Gastroesophageal sphincter (tissue), 4 donors: ENCODE measurements around the gene CNTRL. TPM values are rescaled to one million over a fixed set of nuclear protein-coding genes. Genes with fewer than 3 reads are reported as not detected.
A peak's percentile ranks its signal among the peaks of the same experiment; 100 is the strongest.

ENCODE experiments used
- ATAC-seq: fragments of 150-250 bp; one replicate; pipeline ENCODE4 v1.9.1; 2016; ENCODE audit warnings: mild to moderate bottlenecking, moderate library complexity
- H3K27ac ChIP-seq, 4 donors: fragments of 200-600 bp; sonication (generic) in 3 of 4; 1 replicate in 3 of 4; 2 replicates in 1 of 4; pipeline ENCODE4 v1.5.1; 2016 to 2019
- H3K27me3 ChIP-seq: fragments of 200-600 bp; sonication (generic); one replicate; pipeline ENCODE4 v1.5.1; 2019
- H3K36me3 ChIP-seq, 2 donors: fragments of 200-600 bp; sonication (generic); one replicate each; pipeline ENCODE4 v1.5.1; 2019; ENCODE audit warnings: control low read depth in 1 of 2
- H3K4me1 ChIP-seq, 3 donors: fragments of 200-600 bp; sonication (generic); 1 replicate in 2 of 3; 2 replicates in 1 of 3; pipeline ENCODE4 v1.5.1; 2016 to 2019; ENCODE audit warnings: control low read depth in 2 of 3
- H3K4me3 ChIP-seq, 2 donors: fragments of 200-600 bp; sonication (generic); one replicate each; pipeline ENCODE4 v1.5.1; 2019; ENCODE audit warnings: mild to moderate bottlenecking in 1 of 2, moderate library complexity in 1 of 2
- H3K9me3 ChIP-seq, 3 donors: fragments of 200-600 bp; sonication (generic); one replicate each; pipeline ENCODE4 v1.5.1; 2017 to 2019; ENCODE audit warnings: control low read depth in 2 of 3
- CTCF ChIP-seq, 4 experiments: fragments of 200-600 bp in 2 of 4; fragments of 450-650 bp in 2 of 4; sonication (generic) in 1 of 4; IDR thresholded peaks; one replicate each; pipeline ENCODE4 v1.5.1; 2017 to 2019; ENCODE audit warnings: antibody characterized with exemption in 4 of 4, mild to moderate bottlenecking in 2 of 4, moderate library complexity in 2 of 4
- EP300 ChIP-seq: sonication (generic); formaldehyde crosslinking; IDR thresholded peaks from one replicate; pipeline ENCODE4 v1.6.1; 2017; ENCODE audit warnings: antibody characterized with exemption, mild to moderate bottlenecking
- POLR2A ChIP-seq, 2 donors: fragments of 450-650 bp; IDR thresholded peaks; one replicate each; pipeline ENCODE4 v1.6.1; 2017; ENCODE audit warnings: antibody characterized with exemption in 2 of 2, mild to moderate bottlenecking in 2 of 2, moderate library complexity in 1 of 2
- POLR2AphosphoS5 ChIP-seq: sonication (generic); formaldehyde crosslinking; IDR thresholded peaks from one replicate; pipeline ENCODE4 v1.6.1; 2017; ENCODE audit warnings: antibody characterized with exemption
- WGBS, 2 donors: methylation state at CpG; one replicate each; pipeline ENCODE4 v1.1.5; 2018; ENCODE audit warnings: low coverage in 1 of 2; 5-methylcytosine and 5-hydroxymethylcytosine counted together
- total RNA-seq, 4 donors: library from RNA; depleted of rRNA; stranded (reverse); fragments of >200 nt; gene quantifications; one replicate each; pipeline ENCODE4 v1.1.0, GENCODE V29; 2016

Gene CNTRL
- total RNA-seq, 4 donors from 2014 or later: 7.3 to 18.7 (median 16.9) TPM

DNA sequence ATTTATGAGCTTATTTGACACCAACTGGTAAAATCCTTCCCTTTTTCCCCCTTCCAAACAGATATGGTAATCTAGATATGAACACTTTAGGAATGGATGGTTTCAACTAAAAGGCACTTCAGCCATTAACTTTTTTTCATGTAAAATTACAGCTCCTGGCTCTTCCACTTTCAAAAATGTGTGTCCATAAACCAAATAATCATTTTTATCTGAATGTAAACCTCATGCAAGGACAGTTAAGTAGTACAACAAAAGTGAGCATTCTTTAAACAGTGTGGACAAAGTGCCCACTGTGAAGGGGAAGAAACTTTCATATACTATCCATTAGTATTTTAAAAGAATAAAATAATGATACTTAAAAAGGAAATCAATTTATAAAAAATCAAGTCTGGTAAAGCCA, 109.7 kb downstream of the CNTRL start:
- Histone ChIP-seq H3K36me3 (peaks cover 0 to 38% of the 10 kb centered on the region in 2 donors), H3K27ac (no peak overlapping the region), H3K27me3 (no peaks in the 10 kb centered on the region), H3K4me1 (peaks cover 0 to 69% (median 13%) of the 10 kb centered on the region in 3 donors), H3K9me3 (no peaks in the 10 kb centered on the region), H3K4me3 (no peak overlapping the region)
- TF ChIP-seq POLR2A (IDR thresholded peaks at IDR 0.05) (no peak), EP300 (no peak), CTCF (IDR thresholded peaks at IDR 0.05) (no peak), POLR2AphosphoS5 (no peak)
- no peak for ATAC-seq

DNA sequence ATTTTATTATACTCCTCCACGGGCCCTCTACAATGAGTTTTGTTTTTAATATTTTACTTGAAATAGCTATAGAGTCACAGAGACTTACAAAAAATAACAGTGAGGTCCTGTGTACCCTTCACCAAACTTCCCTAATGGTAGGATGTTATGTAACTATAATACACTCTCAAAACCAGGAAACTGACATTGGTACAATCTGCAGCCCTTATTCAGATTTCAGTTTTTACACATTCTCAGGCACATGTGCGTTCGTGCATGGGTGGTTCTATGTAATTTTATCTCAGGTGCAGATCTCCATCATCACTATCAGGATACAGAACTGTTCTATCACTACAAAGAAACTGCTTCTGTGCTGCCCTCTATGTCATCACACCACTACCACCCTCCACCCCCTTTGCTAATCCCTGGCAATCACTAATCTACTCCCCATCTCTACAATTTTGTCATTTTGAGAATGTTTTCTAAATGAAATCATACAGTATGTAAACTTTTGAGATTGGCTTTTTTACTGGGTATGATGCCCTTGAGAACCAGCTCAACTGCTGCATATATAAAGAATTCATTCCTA, 110.5 kb downstream of the CNTRL start:
- Histone ChIP-seq H3K9me3 (no peaks in the 10 kb centered on the region), H3K4me3 (no peak overlapping the region), H3K4me1 (peaks cover 0 to 69% (median 13%) of the 10 kb centered on the region in 3 donors), H3K27me3 (no peaks in the 10 kb centered on the region), H3K27ac (no peak overlapping the region), H3K36me3 (peaks cover 0 to 31% of the 10 kb centered on the region in 2 donors)
- TF ChIP-seq POLR2AphosphoS5: no peak
- no peak for TF ChIP-seq POLR2A (IDR thresholded peaks at IDR 0.05)
- no peak for TF ChIP-seq EP300
- no peak for TF ChIP-seq CTCF (IDR thresholded peaks at IDR 0.05)
- 71 to 92% methylated on average over 3 of the region's 3 CpGs for WGBS, 2 donors
- ATAC-seq: no peak

DNA sequence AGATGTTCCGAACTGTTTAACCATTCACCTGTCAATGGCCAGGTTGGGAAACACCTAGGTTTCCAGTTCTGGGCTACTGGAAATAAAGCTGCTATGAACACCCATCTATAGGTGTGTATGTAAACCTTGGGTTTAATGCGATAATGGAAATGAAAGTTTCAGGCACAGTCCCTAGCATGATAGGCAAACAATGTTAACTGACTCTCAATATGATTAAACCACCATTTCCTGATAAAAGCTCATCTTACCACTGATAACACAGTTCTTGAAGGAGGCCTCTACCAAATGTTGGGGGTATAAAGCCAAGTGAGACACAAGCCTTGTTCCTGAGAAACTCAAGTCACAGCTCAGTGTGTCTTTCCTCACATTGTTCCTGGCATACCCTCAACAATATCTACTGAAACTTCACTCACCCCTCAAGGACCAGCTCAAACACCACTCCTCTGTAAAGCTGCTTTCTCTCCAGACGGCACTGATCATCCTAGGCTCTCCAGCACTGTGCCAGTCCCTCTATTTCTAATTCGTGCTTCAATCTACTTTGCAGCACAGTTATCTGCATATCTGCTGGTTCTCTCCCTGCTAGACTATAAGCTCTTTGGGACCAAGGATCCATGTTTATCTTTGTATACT, 111.1 kb downstream of the CNTRL start:
- ATAC-seq: no peak
- peaks cover 0 to 25% of the 10 kb centered on the region in 2 donors for H3K36me3 ChIP-seq
- H3K4me3 ChIP-seq: no peak overlapping the region
- H3K9me3 ChIP-seq: no peaks in the 10 kb centered on the region
- TF ChIP-seq CTCF (IDR thresholded peaks at IDR 0.05): no peak
- TF ChIP-seq POLR2AphosphoS5: no peak
- no peak for TF ChIP-seq EP300
- TF ChIP-seq POLR2A (IDR thresholded peaks at IDR 0.05): no peak
- H3K27me3 ChIP-seq: no peaks in the 10 kb centered on the region
- WGBS, 2 donors: 78 to 93% methylated on average over 3 to 4 of the region's 4 CpGs
- no peak overlapping the region for H3K27ac ChIP-seq
- H3K4me1 ChIP-seq: peaks cover 2 to 69% (median 13%) of the 10 kb centered on the region in 3 donors

- WGBS, 2 donors: 47 to 67% methylated on average over 3 of the region's 3 CpGs
- no peak for TF ChIP-seq POLR2AphosphoS5
- TF ChIP-seq CTCF (IDR thresholded peaks at IDR 0.05): no peak
- Histone ChIP-seq H3K36me3 (peaks cover 0 to 9% of the 10 kb centered on the region in 2 donors), H3K4me1 (peaks cover 13 to 75% (median 16%) of the 10 kb centered on the region in 3 donors), H3K27me3 (no peaks in the 10 kb centered on the region), H3K9me3 (no peaks in the 10 kb centered on the region), H3K27ac (peak overlapping the region in 1 of 4 donors; percentile 11), H3K4me3 (no peak overlapping the region)
- no peak for ATAC-seq
Observed at GRCh38 chr9:121187636-121188305, 113.0 kb downstream of the CNTRL start.
